DMS153 treated with DMSO at 0.1 percent for 48 hours (cell line): ENCODE results near the gene NTNG2.
"Not testable (repeated sequence)": the region's sequence is repeated elsewhere in the genome, so short reads cannot be mapped to it uniquely, and the experiment has no call there.

Experiments
- DNase-seq: peaks from one replicate; lab custom pipeline; 2025; ENCODE audit not compliant: unreplicated experiment; lab: John Stamatoyannopoulos, UW

NTNG2 gene

GRCh38 chr9:132161743-132162184 is at the start of gene NTNG2:
TSS of gene NTNG2 (plus strand) at chr9:132162058. CDS start at chr9:132166832, 4,774 bp downstream.
- no peak for DNase-seq

- DNase-seq: no peak
Measured at GRCh38 chr9:132114102-132114707, 47.7 kb upstream of the NTNG2 start.

GRCh38 chr9:132116583-132116982 is 45.3 kb upstream of the NTNG2 start:
- no peak for DNase-seq

GRCh38 chr9:132117694-132118093 is 44.2 kb upstream of the NTNG2 start:
- no peak for DNase-seq

- no peak for DNase-seq
Measured at GRCh38 chr9:132121021-132121420, 40.8 kb upstream of the NTNG2 start.

- no peak for DNase-seq
Measured at GRCh38 chr9:132124800-132125199, 37.1 kb upstream of the NTNG2 start.

GRCh38 chr9:132125361-132125760 is 36.5 kb upstream of the NTNG2 start:
- no peak for DNase-seq

- DNase-seq: no peak
Measured at GRCh38 chr9:132125944-132126679, 35.7 kb upstream of the NTNG2 start.

GRCh38 chr9:132126680-132127236 is 35.1 kb upstream of the NTNG2 start:
- DNase-seq: no peak

- DNase-seq: no peak
Measured at GRCh38 chr9:132127888-132128534, 33.8 kb upstream of the NTNG2 start.

GRCh38 chr9:132129535-132129934 is 32.3 kb upstream of the NTNG2 start:
- DNase-seq: no peak

- DNase-seq: not testable (repeated sequence)
Measured at GRCh38 chr9:132134085-132134484, 27.8 kb upstream of the NTNG2 start.

- DNase-seq: no peak
Measured at GRCh38 chr9:132135456-132135855, 26.4 kb upstream of the NTNG2 start.

GRCh38 chr9:132136151-132136780 is 25.6 kb upstream of the NTNG2 start:
- DNase-seq: no peak

- DNase-seq: peak; percentile 67
Measured at GRCh38 chr9:132141344-132141947, 20.4 kb upstream of the NTNG2 start.

- DNase-seq: no peak
Measured at GRCh38 chr9:132141948-132142594, 19.8 kb upstream of the NTNG2 start.

- DNase-seq: no peak
Measured at GRCh38 chr9:132142924-132143323, 18.9 kb upstream of the NTNG2 start.

GRCh38 chr9:132143359-132143758 is 18.5 kb upstream of the NTNG2 start:
- no peak for DNase-seq

- no peak for DNase-seq
Measured at GRCh38 chr9:132144708-132145365, 17.0 kb upstream of the NTNG2 start.

- no peak for DNase-seq
Measured at GRCh38 chr9:132146039-132146438, 15.8 kb upstream of the NTNG2 start.
